Keratinocyte (primary cell): ENCODE data around the gene FOXQ1.

Experiments
- EZH2 ChIP-seq: IDR thresholded peaks from one replicate; pipeline ENCODE4 v1.6.1; 2012; ENCODE audit warnings: inconsistent platforms, mild to moderate bottlenecking, low read length, moderate library complexity
- TF ChIP-seq, protein P1 (sequence below), 3 experiments: IDR thresholded peaks in 1 of 3; conservative IDR thresholded peaks in 1 of 3; optimal IDR thresholded peaks in 1 of 3; 2 replicates in 2 of 3; 3 replicates in 1 of 3; pipeline versions ENCODE3 to v1.5.1; 2011; ENCODE audit warnings: low read length in 3 of 3, mild to moderate bottlenecking in 3 of 3, moderate library complexity in 2 of 3, control low read depth in 1 of 3, inconsistent platforms in 1 of 3; ENCODE audit not compliant: insufficient read depth in 2 of 3; ENCODE audit errors: extremely low read depth in 1 of 3

GRCh38 chr6:1363298-1363697, 51.4 kb downstream of the FOXQ1 start:
- TF ChIP-seq, protein P1, sequence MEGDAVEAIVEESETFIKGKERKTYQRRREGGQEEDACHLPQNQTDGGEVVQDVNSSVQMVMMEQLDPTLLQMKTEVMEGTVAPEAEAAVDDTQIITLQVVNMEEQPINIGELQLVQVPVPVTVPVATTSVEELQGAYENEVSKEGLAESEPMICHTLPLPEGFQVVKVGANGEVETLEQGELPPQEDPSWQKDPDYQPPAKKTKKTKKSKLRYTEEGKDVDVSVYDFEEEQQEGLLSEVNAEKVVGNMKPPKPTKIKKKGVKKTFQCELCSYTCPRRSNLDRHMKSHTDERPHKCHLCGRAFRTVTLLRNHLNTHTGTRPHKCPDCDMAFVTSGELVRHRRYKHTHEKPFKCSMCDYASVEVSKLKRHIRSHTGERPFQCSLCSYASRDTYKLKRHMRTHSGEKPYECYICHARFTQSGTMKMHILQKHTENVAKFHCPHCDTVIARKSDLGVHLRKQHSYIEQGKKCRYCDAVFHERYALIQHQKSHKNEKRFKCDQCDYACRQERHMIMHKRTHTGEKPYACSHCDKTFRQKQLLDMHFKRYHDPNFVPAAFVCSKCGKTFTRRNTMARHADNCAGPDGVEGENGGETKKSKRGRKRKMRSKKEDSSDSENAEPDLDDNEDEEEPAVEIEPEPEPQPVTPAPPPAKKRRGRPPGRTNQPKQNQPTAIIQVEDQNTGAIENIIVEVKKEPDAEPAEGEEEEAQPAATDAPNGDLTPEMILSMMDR (optimal IDR thresholded peaks at IDR 0.05 in 1 of 3, IDR thresholded peaks at IDR 0.05 in 1 of 3, conservative IDR thresholded peaks at IDR 0.05 in 1 of 3; ENCODE audit: extremely low read depth in 1 of 3, insufficient read depth in 2 of 3, low read length in 3 of 3) = no peak
- no peak for TF ChIP-seq EZH2
